Coronary artery (tissue), 2 donors: ENCODE data around the gene AKAP13.

Experiments
- DNase-seq: peaks from one replicate; pipeline ENCODE4 v3.0.0-alpha.2; 2017; ENCODE audit warnings: low spot score
- H3K27ac ChIP-seq, 2 donors: fragments of 200-600 bp; sonication (generic); one replicate each; pipeline ENCODE4 v1.5.1; 2016 to 2019
- H3K4me3 ChIP-seq: fragments of 200-600 bp; sonication (generic); 2 replicates; pipeline ENCODE4 v1.5.1; 2016; ENCODE audit warnings: mild to moderate bottlenecking, moderate library complexity
- TF ChIP-seq, protein P1 (sequence below): fragments of 200-600 bp; sonication (generic); IDR thresholded peaks from one replicate; pipeline ENCODE4 v1.5.1; 2019; ENCODE audit warnings: antibody characterized with exemption

Gene AKAP13

DNA sequence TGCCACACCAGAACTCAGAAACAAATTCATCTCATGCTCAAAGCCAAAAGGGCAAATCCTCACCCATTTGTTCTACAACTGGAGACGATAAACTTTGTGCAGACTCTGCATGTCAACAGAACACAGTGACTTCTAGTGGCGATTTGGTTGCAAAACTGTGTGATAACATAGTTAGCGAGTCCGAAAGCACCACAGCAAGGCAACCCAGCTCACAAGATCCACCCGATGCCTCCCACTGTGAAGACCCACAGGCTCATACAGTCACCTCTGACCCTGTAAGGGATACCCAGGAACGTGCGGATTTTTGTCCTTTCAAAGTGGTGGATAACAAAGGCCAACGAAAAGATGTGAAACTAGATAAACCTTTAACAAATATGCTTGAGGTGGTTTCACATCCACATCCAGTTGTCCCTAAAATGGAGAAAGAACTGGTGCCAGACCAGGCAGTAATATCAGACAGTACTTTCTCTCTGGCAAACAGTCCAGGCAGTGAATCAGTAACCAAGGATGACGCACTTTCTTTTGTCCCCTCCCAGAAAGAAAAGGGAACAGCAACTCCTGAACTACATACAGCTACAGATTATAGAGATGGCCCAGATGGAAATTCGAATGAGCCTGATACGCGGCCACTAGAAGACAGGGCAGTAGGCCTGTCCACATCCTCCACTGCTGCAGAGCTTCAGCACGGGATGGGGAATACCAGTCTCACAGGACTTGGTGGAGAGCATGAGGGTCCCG is 199.7 kb downstream of the AKAP13 start:
- H3K27ac ChIP-seq, result peak overlapping the region; percentile 89 to 91
- no peak for DNase-seq
- H3K4me3 ChIP-seq, result peak overlapping the region; percentile 65
- TF ChIP-seq, protein P1, sequence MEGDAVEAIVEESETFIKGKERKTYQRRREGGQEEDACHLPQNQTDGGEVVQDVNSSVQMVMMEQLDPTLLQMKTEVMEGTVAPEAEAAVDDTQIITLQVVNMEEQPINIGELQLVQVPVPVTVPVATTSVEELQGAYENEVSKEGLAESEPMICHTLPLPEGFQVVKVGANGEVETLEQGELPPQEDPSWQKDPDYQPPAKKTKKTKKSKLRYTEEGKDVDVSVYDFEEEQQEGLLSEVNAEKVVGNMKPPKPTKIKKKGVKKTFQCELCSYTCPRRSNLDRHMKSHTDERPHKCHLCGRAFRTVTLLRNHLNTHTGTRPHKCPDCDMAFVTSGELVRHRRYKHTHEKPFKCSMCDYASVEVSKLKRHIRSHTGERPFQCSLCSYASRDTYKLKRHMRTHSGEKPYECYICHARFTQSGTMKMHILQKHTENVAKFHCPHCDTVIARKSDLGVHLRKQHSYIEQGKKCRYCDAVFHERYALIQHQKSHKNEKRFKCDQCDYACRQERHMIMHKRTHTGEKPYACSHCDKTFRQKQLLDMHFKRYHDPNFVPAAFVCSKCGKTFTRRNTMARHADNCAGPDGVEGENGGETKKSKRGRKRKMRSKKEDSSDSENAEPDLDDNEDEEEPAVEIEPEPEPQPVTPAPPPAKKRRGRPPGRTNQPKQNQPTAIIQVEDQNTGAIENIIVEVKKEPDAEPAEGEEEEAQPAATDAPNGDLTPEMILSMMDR, result no peak

DNA sequence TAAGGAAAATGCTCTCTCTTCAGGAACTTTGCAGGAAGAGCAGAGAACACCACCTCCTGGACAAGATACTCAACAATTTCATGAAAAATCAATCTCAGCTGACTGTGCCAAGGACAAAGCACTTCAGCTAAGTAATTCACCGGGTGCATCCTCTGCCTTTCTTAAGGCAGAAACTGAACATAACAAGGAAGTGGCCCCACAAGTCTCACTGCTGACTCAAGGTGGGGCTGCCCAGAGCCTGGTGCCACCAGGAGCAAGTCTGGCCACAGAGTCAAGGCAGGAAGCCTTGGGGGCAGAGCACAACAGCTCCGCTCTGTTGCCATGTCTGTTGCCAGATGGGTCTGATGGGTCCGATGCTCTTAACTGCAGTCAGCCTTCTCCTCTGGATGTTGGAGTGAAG is 200.5 kb downstream of the AKAP13 start:
- TF ChIP-seq, protein P1, result no peak
- DNase-seq, result no peak
- peak overlapping the region; percentile 65 for H3K4me3 ChIP-seq

DNA sequence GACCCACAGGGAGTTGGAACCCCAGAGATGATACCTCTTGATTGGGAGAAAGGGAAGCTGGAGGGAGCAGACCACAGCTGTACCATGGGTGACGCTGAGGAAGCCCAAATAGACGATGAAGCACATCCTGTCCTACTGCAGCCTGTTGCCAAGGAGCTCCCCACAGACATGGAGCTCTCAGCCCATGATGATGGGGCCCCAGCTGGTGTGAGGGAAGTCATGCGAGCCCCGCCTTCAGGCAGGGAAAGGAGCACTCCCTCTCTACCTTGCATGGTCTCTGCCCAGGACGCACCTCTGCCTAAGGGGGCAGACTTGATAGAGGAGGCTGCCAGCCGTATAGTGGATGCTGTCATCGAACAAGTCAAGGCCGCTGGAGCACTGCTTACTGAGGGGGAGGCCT is 201.1 kb downstream of the AKAP13 start:
- DNase-seq, result no peak
- TF ChIP-seq, protein P1, result no peak
- Histone ChIP-seq H3K27ac (peak overlapping the region; percentile 89 to 91), H3K4me3 (peak overlapping the region; percentile 65)

More for the DNA sequence above, 200.5 kb downstream of the AKAP13 start:
- H3K27ac ChIP-seq, result peak overlapping the region; percentile 89 to 91

DNA sequence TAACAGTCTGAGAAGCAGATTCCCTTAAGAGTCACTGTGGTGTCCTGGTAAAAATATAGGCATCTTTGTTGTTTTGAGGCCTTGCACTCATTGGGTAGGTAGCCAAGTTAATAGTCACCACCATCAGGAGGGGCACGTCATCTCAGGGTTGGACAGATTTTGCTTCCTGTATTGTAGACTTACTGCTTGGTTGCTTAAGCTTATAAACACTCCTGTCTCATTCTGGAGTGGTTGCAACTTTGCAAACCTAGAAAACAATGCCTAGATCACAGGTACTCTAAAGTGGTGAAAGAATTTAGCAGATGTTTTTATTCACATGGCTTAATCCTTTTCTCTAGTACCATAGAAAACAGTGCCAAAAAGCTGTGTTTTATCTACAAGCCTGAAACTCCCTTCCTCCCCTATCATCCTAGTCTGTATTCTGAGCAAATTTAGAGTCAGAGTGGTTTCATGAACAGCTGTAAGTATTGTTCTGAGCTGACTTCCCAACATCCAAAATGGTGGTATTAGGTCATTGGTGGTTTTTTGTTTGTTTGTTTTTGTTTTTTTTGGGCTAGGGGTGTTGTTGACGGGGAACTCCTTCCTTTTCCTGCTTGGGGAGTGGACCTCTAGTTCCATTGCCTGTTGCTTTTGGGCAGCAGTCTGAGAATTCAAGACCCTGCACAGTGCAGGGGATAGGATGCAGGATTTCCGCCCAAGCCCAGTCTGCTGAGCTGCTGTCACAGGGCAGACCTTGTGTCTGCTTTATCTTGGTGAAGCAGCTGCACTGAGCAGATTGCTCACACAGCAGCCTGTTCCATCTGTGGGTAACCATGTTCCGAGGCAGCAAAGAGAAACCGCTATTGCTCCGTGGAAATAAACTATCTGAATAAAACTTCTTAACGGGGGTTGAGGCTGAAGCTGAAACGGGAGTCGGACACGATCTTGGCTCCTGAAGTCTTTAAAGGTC is 202.0 kb downstream of the AKAP13 start:
- Histone ChIP-seq H3K4me3 (peak overlapping the region; percentile 65), H3K27ac (peak overlapping the region; percentile 89 to 91)
- TF ChIP-seq, protein P1, result no peak
- no peak for DNase-seq

DNA sequence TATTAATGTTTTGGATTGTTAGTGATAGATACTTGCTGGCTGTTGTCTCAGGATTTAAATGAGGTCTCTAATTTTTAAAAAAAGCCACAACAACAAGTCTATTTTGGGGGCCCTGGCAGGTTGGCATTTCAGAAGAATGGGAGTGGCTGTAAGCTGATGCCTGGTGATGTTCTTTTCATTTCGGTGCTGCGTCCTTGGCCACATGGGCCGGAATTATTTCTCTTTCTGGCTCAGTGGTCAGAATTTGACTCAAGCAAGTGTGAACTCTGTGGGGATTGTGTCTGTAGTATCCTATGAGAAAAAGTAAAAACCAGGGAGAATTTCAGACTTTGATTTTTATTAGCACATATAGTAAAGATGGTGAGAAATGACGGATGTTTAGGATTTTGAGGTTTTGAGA is 203.0 kb downstream of the AKAP13 start:
- Histone ChIP-seq H3K27ac (peak overlapping the region; percentile 89 to 91), H3K4me3 (peak overlapping the region; percentile 65)
- TF ChIP-seq, protein P1, result no peak
- DNase-seq, result no peak

DNA sequence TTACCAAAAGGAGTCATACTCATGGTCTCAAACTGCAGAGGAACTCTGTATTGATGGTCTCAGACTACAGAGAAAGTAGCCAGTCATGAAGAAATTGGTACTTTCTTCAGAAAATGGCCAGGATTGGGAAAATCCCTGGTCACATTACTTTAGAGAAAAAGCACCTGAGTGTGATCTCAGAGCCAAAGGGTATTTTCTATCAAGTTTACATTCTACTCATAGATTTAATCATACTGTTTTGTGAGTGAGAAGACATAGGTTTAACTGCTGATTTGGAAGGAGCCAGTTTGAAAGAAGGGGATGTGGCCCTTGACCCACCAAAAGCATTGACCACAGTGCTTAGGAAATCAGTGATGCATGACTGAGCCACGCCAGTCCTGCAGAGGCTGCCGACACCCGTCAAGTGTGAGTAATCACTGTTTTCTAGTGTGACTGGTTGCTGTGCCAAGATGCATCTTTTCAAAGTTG is 203.6 kb downstream of the AKAP13 start:
- Histone ChIP-seq H3K4me3 (peak overlapping the region; percentile 65), H3K27ac (peak overlapping the region; percentile 89 to 91)
- TF ChIP-seq, protein P1, result no peak
- no peak for DNase-seq
